ENCODE measurements around the gene IGFL1.
A peak's percentile ranks its signal among the peaks of the same experiment; 100 is the strongest.
"Not testable (repeated sequence)": the region's sequence is repeated elsewhere in the genome, so short reads cannot be mapped to it uniquely, and the experiment has no call there.

IGFL1 gene

GRCh38 chr19:46229442-46229841 lies at the start of gene IGFL1:
TSS of gene IGFL1 (plus strand) at chr19:46229742. CDS start at chr19:46229775, 33 bp downstream.
- DNase-seq, result no peak

GRCh38 chr19:46180701-46181387 lies 48.7 kb upstream of the IGFL1 start:
- DNase-seq, result no peak

GRCh38 chr19:46181388-46181779 lies 48.2 kb upstream of the IGFL1 start:
- no peak for DNase-seq

GRCh38 chr19:46182476-46182875 lies 47.1 kb upstream of the IGFL1 start:
- no peak for DNase-seq

GRCh38 chr19:46184775-46185710 lies 44.5 kb upstream of the IGFL1 start:
- DNase-seq, result not testable (repeated sequence)

- no peak for DNase-seq
Measured at GRCh38 chr19:46186101-46186716, 43.3 kb upstream of the IGFL1 start.

GRCh38 chr19:46186717-46187101 lies 42.8 kb upstream of the IGFL1 start:
- DNase-seq, result no peak

- no peak for DNase-seq
Measured at GRCh38 chr19:46189971-46190888, 39.3 kb upstream of the IGFL1 start.

- DNase-seq, result no peak
Measured at GRCh38 chr19:46191356-46191755, 38.2 kb upstream of the IGFL1 start.

GRCh38 chr19:46191972-46192371 lies 37.6 kb upstream of the IGFL1 start:
- no peak for DNase-seq

GRCh38 chr19:46192626-46192991 lies 36.9 kb upstream of the IGFL1 start:
- not testable (repeated sequence) for DNase-seq

- peak; percentile 7 for DNase-seq
Measured at GRCh38 chr19:46192992-46193650, 36.4 kb upstream of the IGFL1 start.

- DNase-seq, result no peak
Measured at GRCh38 chr19:46193678-46194077, 35.9 kb upstream of the IGFL1 start.

- DNase-seq, result no peak
Measured at GRCh38 chr19:46195104-46195503, 34.4 kb upstream of the IGFL1 start.

GRCh38 chr19:46195919-46196318 lies 33.6 kb upstream of the IGFL1 start:
- DNase-seq, result not testable (repeated sequence)

GRCh38 chr19:46196410-46197124 lies 33.0 kb upstream of the IGFL1 start:
- DNase-seq, result no peak

- DNase-seq, result no peak
Measured at GRCh38 chr19:46197314-46198070, 32.0 kb upstream of the IGFL1 start.

- no peak for DNase-seq
Measured at GRCh38 chr19:46198756-46199155, 30.8 kb upstream of the IGFL1 start.

- DNase-seq, result no peak
Measured at GRCh38 chr19:46201454-46202310, 27.9 kb upstream of the IGFL1 start.

- no peak for DNase-seq
Measured at GRCh38 chr19:46202426-46202825, 27.1 kb upstream of the IGFL1 start.

All from stimulated activated naive CD4-positive, alpha-beta T cell treated with Interleukin-2 at 50 U/mL for 16 hours (primary cell).